Measurements from ENCODE around the gene PIGH. TPM values are rescaled to one million over a fixed set of nuclear protein-coding genes. Genes with fewer than 3 reads are reported as not detected.
"Not testable (repeated sequence)": the region's sequence is repeated elsewhere in the genome, so short reads cannot be mapped to it uniquely, and the experiment has no call there.

Gene PIGH
- total and polyA plus RNA-seq, 4 experiments from 2014 or later: 28.0 to 35.8 (median 31.9) TPM

DNA sequence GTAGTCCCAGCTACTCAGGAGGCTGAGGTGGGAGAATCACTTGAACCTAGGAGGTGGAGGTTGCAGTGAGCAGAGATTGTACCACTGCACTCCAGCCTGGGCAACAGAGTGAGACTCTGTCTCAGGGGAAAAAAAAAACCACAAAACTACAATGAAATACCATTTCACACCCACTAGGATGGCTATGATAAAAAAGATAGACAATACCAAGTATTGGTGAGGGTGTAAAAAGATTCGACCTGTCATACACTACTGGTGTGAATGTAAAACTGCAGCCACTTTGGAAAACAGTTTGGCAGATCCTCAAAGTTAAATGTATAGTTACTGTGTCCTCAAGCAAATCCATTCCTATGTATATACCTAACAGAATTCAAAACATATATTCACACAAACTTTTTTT, 26.1 kb upstream of the PIGH start:
- H3K4me3 Mint-ChIP-seq; H3K27ac ChIP-seq (ENCODE audit: low read depth, low read length); CTCF ChIA-PET (ENCODE audit: partially characterized antibody); intact Hi-C loops (cut with micrococcal nuclease); H3K27me3 ChIP-seq (ENCODE audit: insufficient read depth, low read length); H3K36me3 Mint-ChIP-seq; H3K4me3 ChIP-seq (ENCODE audit: low read length in 2 of 2); H3K27me3 Mint-ChIP-seq; DNase-seq; POLR2A ChIA-PET (ENCODE audit: partially characterized antibody); H3K4me1 ChIP-seq (ENCODE audit: insufficient read depth, low read length); H3K9me3 Mint-ChIP-seq; H3K9me3 ChIP-seq (ENCODE audit: control insufficient read depth in 1 of 2, low read length in 2 of 2); H3K36me3 ChIP-seq (ENCODE audit: insufficient read depth, low read length); H3K27ac Mint-ChIP-seq; H3K4me1 Mint-ChIP-seq: not testable (repeated sequence)

DNA sequence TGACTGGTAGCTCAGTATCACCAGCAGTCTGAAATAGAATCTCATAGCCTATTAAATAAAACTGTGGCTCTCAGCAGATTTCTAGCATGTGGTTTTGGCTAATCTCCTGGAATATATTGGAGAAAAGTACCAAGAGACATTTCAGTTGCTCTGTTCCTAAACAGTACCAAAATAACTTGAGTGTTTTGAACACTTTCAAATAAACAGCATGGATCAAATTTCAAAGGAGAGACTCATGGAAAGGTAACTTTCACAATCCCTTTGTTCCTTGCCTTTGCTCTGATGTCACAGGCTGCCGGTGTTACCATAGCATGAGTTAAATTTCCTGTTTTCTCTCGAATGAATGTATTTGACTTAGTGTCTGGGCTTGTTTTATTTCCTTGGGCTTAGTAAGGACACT, 23.0 kb upstream of the PIGH start:
- DNase-seq: no peak

DNA sequence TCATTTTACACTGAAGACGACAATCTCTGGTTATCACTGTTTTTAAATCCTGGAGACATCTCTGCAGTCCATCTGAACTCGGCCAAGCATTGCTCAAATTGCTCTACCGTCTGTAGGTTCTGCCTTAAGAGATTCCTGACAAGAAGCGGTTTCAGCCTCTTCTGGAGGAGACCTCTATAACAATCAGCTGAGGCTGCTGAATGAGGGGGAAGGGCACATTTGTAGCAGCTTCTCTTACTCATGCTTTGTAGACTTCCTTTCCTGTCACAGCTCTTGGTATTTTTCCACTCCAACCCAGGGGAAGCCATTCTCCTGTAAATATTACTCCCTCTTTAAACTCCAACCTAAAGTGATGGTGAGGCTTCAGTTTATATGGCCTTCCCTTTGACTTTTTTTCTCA, 22.6 kb upstream of the PIGH start:
- Histone ChIP-seq H3K4me3 (ENCODE audit: low read length in 2 of 2) (no peak overlapping the region), H3K27ac (ENCODE audit: low read depth, low read length) (no peak overlapping the region), H3K36me3 (ENCODE audit: insufficient read depth, low read length) (no peaks in the 10 kb centered on the region), H3K27me3 (ENCODE audit: insufficient read depth, low read length) (peaks cover 4% of the 10 kb centered on the region), H3K9me3 (ENCODE audit: control insufficient read depth in 1 of 2, low read length in 2 of 2) (no peaks in the 10 kb centered on the region), H3K4me1 (ENCODE audit: insufficient read depth, low read length) (peaks cover 15% of the 10 kb centered on the region)
- POLR2A ChIA-PET (ENCODE audit: partially characterized antibody): no interaction called here
- Mint-ChIP-seq H3K27me3 (peaks cover 2 to 7% of the 10 kb centered on the region in 2 donors), H3K9me3 (no peaks in the 10 kb centered on the region), H3K36me3 (peaks cover 0 to 5% of the 10 kb centered on the region in 2 donors), H3K4me3 (no peak overlapping the region), H3K4me1 (peaks cover 7 to 25% (median 21%) of the 10 kb centered on the region in 4 donors), H3K27ac (no peak overlapping the region)
- intact Hi-C loops (cut with micrococcal nuclease): no loop called here
- DNase-seq: no peak
- CTCF ChIA-PET (ENCODE audit: partially characterized antibody): interaction anchor here (1.5 kb wide), 1 partner anchor 23 kb away, joined by 5 read pairs; the partner anchor contains the start of gene PIGH

More for the DNA sequence above, 23.0 kb upstream of the PIGH start:
- H3K9me3 ChIP-seq (ENCODE audit: control insufficient read depth in 1 of 2, low read length in 2 of 2): no peaks in the 10 kb centered on the region
- H3K4me3 ChIP-seq (ENCODE audit: low read length in 2 of 2): no peak overlapping the region
- ChIA-PET CTCF (ENCODE audit: partially characterized antibody) (interaction anchor here (1.5 kb wide), 1 partner anchor 23 kb away, joined by 5 read pairs; the partner anchor contains the start of gene PIGH), POLR2A (ENCODE audit: partially characterized antibody) (no interaction called here)
- intact Hi-C loops (cut with micrococcal nuclease): no loop called here
- no peaks in the 10 kb centered on the region for H3K36me3 ChIP-seq (ENCODE audit: insufficient read depth, low read length)
- Mint-ChIP-seq H3K27me3 (peaks cover 2 to 7% of the 10 kb centered on the region in 2 donors), H3K36me3 (peaks cover 0 to 5% of the 10 kb centered on the region in 2 donors), H3K27ac (no peak overlapping the region), H3K9me3 (no peaks in the 10 kb centered on the region), H3K4me1 (peaks cover 7 to 25% (median 21%) of the 10 kb centered on the region in 4 donors), H3K4me3 (no peak overlapping the region)
- H3K4me1 ChIP-seq (ENCODE audit: insufficient read depth, low read length): peaks cover 15% of the 10 kb centered on the region
- peaks cover 4% of the 10 kb centered on the region for H3K27me3 ChIP-seq (ENCODE audit: insufficient read depth, low read length)
- H3K27ac ChIP-seq (ENCODE audit: low read depth, low read length): no peak overlapping the region

DNA sequence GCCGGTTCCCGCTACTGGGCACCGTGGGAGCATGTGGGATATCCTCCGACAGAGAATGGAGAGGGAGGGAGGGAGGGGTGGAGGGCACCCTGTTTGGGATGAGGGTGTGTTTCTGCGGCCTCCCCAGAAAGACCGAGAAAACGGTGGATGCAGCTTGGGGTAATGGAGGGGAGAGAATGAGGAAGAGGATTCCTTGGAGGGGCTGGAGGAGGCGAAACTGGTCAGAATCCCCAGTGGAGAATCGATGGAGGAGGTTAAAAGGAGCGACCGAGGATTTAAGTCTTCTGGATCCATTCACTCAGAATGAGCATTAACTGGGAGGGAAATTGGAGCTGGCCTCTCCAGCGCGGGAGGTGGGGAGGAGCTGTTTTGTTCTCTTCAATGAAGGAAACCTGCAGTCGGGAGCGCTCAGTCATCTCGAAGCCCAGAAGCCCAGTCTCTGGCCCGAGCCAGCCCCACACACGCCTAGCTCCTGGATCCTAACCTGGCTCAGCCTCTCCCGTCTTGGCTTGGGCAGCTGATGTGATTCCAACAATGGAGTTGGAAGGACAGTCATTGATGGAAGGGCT, 20.2 kb upstream of the PIGH start:
- Histone ChIP-seq H3K27ac (ENCODE audit: low read depth, low read length) (peak overlapping the region; percentile 75), H3K36me3 (ENCODE audit: insufficient read depth, low read length) (no peaks in the 10 kb centered on the region), H3K27me3 (ENCODE audit: insufficient read depth, low read length) (peaks cover 4% of the 10 kb centered on the region), H3K4me1 (ENCODE audit: insufficient read depth, low read length) (peaks cover 15% of the 10 kb centered on the region), H3K9me3 (ENCODE audit: control insufficient read depth in 1 of 2, low read length in 2 of 2) (no peaks in the 10 kb centered on the region), H3K4me3 (ENCODE audit: low read length in 2 of 2) (peak overlapping the region in 1 of 2 donors; percentile 52)
- H3K4me1 Mint-ChIP-seq: peaks cover 7 to 25% (median 21%) of the 10 kb centered on the region in 4 donors
- H3K9me3 Mint-ChIP-seq: no peaks in the 10 kb centered on the region
- DNase-seq: peak in 1 of 5 donors; percentile 4
- intact Hi-C loops (cut with micrococcal nuclease): no loop called here
- peak overlapping the region; percentile 87 to 92 (median 89) for H3K4me3 Mint-ChIP-seq
- ChIA-PET CTCF (ENCODE audit: partially characterized antibody) (interaction anchor here (0.6 to 2.2 kb wide), 9 partner anchors 9 to 84 kb away, joined by 3 to 16 read pairs (median 4); partner anchors contain the start of gene PIGH), POLR2A (ENCODE audit: partially characterized antibody) (interaction anchor here (1.0 to 1.3 kb wide), 3 partner anchors 20 to 84 kb away, joined by 4 to 10 read pairs (median 5); partner anchors contain the start of genes PIGH and VTI1B)
- peak overlapping the region; percentile 41 to 98 (median 92) for H3K27ac Mint-ChIP-seq
- H3K27me3 Mint-ChIP-seq: peaks cover 2 to 7% of the 10 kb centered on the region in 2 donors
- peaks cover 0 to 5% of the 10 kb centered on the region in 2 donors for H3K36me3 Mint-ChIP-seq

DNA sequence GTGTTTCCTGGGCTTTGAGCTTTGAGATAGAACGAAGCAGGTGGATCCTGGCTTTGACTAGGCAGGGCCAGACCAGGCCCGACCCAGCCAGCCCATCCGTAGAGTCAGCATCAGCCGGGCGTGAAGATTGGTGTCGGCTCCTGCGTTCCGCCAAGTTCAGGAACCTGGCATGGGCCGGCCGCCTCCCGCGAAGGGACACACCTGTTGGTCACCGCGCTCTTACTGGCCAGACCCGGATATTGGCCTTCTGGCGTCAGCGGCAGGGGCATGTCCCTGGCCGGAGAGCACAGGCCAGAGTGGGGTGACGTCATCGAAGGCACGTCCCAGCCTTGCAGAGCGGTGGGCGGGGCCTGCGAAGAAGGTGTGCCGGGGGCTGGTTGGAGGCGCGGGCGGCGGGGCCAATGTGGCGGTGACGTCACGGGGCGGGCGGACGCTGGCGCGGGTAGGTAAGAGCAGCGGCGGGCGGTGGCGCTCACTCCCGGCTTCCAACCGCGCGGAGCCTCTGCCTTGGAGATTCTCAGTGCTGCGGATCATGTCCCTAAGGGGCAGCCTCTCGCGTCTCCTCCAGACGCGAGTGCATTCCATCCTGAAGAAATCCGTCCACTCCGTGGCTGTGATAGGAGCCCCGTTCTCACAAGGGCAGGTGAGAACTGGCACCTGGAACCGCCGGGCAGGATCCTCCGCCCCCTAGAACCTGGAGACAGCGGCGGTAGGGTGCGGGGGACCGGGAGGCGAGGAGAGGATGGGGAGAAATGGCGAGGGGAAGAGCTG, 19.6 kb upstream of the PIGH start, which contains the start of gene ARG2:
Gene ARG2, plus strand, starts transcription at position 475 of the 771 bp plus-strand sequence. Its CDS starts 58 bp downstream, at position 533.
- H3K4me3 Mint-ChIP-seq: peak within 1 kb of the TSS; percentile 87 to 92 (median 89)
- ChIA-PET POLR2A (ENCODE audit: partially characterized antibody) (interaction anchor here (0.6 to 1.4 kb wide), 10 partner anchors 19 to 192 kb away, joined by 3 to 12 read pairs (median 4); partner anchors contain the start of genes PIGH, RDH11 and VTI1B), CTCF (ENCODE audit: partially characterized antibody) (interaction anchor here (0.6 to 2.6 kb wide), 41 partner anchors 8 to 260 kb away, joined by 3 to 85 read pairs (median 5); partner anchors contain the start of genes ATP6V1D, EIF2S1, PIGH and RDH11)
- intact Hi-C loops (cut with micrococcal nuclease): loop anchor here (1.0 to 10.0 kb wide), 6 partner anchors 19 to 1195 kb away; partner anchors contain the start of genes PIGH, RAD51B, RDH11 and VTI1B
- peak; percentile 95 to 96 (median 95) for DNase-seq
- H3K4me1 Mint-ChIP-seq: peaks cover 7 to 25% (median 21%) of the 10 kb centered on the region in 4 donors
- peak within 1 kb of the TSS; percentile 88 to 98 (median 97) for H3K27ac Mint-ChIP-seq
- H3K27ac ChIP-seq (ENCODE audit: low read depth, low read length): peak within 1 kb of the TSS; percentile 75
- peaks cover 0 to 2% (median 0%) of the 10 kb centered on the region in 8 donors for H3K9me3 Mint-ChIP-seq
- H3K36me3 ChIP-seq (ENCODE audit: insufficient read depth, low read length): no peaks in the 10 kb centered on the region
- H3K4me1 ChIP-seq (ENCODE audit: insufficient read depth, low read length): peaks cover 15% of the 10 kb centered on the region
- peak within 1 kb of the TSS; percentile 52 to 54 for H3K4me3 ChIP-seq (ENCODE audit: low read length in 2 of 2)
- H3K27me3 Mint-ChIP-seq: peaks cover 2 to 7% of the 10 kb centered on the region in 2 donors
- H3K9me3 ChIP-seq (ENCODE audit: control insufficient read depth in 1 of 2, low read length in 2 of 2): no peaks in the 10 kb centered on the region
- H3K27me3 ChIP-seq (ENCODE audit: insufficient read depth, low read length): peaks cover 4% of the 10 kb centered on the region
- H3K36me3 Mint-ChIP-seq: peaks cover 0 to 5% of the 10 kb centered on the region in 2 donors

DNA sequence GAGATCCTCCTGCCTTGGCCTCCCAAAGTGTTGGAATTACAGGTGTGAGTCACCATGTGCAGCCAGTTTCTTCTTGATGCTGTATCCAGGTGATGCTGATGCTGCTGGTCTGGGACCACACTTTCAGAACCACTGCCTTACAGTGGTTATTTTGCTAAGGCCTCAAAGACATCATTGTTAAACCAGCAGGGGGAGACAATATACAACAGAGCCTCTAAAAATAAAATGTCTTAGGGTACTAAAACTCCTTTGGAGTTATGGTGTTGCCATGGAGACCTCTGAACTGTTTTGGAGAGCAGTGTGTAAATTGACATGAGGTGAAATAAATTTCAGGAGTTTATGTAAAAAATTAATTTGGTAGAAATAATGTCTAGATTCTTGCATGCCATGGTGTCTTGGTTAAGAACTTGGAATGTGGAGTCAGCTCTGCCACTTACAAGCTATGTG, 18.6 kb upstream of the PIGH start:
- no peaks in the 10 kb centered on the region for H3K9me3 ChIP-seq (ENCODE audit: control insufficient read depth in 1 of 2, low read length in 2 of 2)
- H3K36me3 Mint-ChIP-seq: peaks cover 0 to 5% of the 10 kb centered on the region in 2 donors
- peaks cover 15% of the 10 kb centered on the region for H3K4me1 ChIP-seq (ENCODE audit: insufficient read depth, low read length)
- ChIA-PET CTCF (ENCODE audit: partially characterized antibody) (interaction anchor here (0.6 to 2.6 kb wide), 38 partner anchors 8 to 326 kb away, joined by 3 to 85 read pairs (median 5); partner anchors contain the start of genes ATP6V1D, EIF2S1, PIGH and RDH11), POLR2A (ENCODE audit: partially characterized antibody) (interaction anchor here (0.6 to 1.4 kb wide), 7 partner anchors 18 to 191 kb away, joined by 3 to 12 read pairs (median 4); partner anchors contain the start of genes PIGH and RDH11)
- intact Hi-C loops (cut with micrococcal nuclease): loop anchor here (1.0 to 10.0 kb wide), 8 partner anchors 18 to 1196 kb away; partner anchors contain the start of genes PIGH, RAD51B, RDH11 and VTI1B
- H3K4me3 ChIP-seq (ENCODE audit: low read length in 2 of 2): no peak overlapping the region
- H3K27ac Mint-ChIP-seq: peak overlapping the region; percentile 88 to 98 (median 97)
- no peaks in the 10 kb centered on the region for H3K36me3 ChIP-seq (ENCODE audit: insufficient read depth, low read length)
- H3K4me1 Mint-ChIP-seq: peaks cover 7 to 25% (median 21%) of the 10 kb centered on the region in 4 donors
- DNase-seq: peak; percentile 64 to 78 (median 71)
- peaks cover 0 to 2% (median 0%) of the 10 kb centered on the region in 8 donors for H3K9me3 Mint-ChIP-seq
- H3K27me3 ChIP-seq (ENCODE audit: insufficient read depth, low read length): peaks cover 4% of the 10 kb centered on the region
- peak overlapping the region; percentile 75 for H3K27ac ChIP-seq (ENCODE audit: low read depth, low read length)
- H3K27me3 Mint-ChIP-seq: peaks cover under 1 to 10% of the 10 kb centered on the region in 2 donors
- peak overlapping the region in 7 of 8 donors; percentile 63 to 92 (median 79) for H3K4me3 Mint-ChIP-seq

Data from CD4-positive, alpha-beta memory T cell (primary cell).